ENCODE data around the gene CTIF. TPM values are rescaled to one million over a fixed set of nuclear protein-coding genes. Genes with fewer than 3 reads are reported as not detected.
"Not testable (repeated sequence)": the region's sequence is repeated elsewhere in the genome, so short reads cannot be mapped to it uniquely, and the experiment has no call there.

Gene CTIF
- total RNA-seq, 2 experiments from 2014 or later = 5.7 to 5.9 TPM

GRCh38 chr18:48705531-48705930 lies 166.7 kb downstream of the CTIF start:
- Mint-ChIP-seq H3K27ac (no peak overlapping the region), H3K4me3 (no peak overlapping the region), H3K4me1 (peaks cover 44% of the 10 kb centered on the region), H3K9me3 (ENCODE audit: low read depth) (no peaks in the 10 kb centered on the region), H3K27me3 (no peaks in the 10 kb centered on the region), H3K36me3 (no peaks in the 10 kb centered on the region)
- ATAC-seq = no peak
- CTCF ChIA-PET = no interaction called here
- DNase-seq = no peak

DNA sequence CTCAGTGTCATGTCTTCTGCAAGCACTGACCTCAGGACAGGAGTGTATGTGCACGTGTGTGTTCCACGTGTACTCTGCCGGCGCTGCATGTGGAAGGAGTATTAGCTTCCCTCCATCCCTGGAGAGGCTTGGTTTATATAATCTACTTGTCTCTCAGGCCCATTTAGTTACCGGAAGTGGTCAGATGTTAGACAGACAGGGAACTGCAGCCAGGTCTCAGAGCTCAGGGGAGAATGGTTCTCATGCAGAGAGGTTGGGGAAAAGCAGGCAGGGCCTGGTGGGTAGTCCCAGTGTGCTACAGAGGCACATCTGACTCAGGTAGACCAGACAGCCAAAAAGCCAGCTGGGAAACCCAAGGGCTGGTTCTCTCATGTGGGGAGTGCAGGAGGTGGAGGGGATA lies 167.9 kb downstream of the CTIF start:
- H3K27me3 Mint-ChIP-seq = no peaks in the 10 kb centered on the region
- CTCF ChIA-PET = interaction anchor here (0.7 to 1.0 kb wide), 2 partner anchors 8 to 11 kb away, joined by 3 to 4 read pairs; no protein-coding TSS in a partner anchor
- no peak overlapping the region for H3K4me3 Mint-ChIP-seq
- no peaks in the 10 kb centered on the region for H3K9me3 Mint-ChIP-seq (ENCODE audit: low read depth)
- peaks cover 32% of the 10 kb centered on the region for H3K4me1 Mint-ChIP-seq
- no peaks in the 10 kb centered on the region for H3K36me3 Mint-ChIP-seq
- no peak for DNase-seq
- ATAC-seq = no peak
- H3K27ac Mint-ChIP-seq = no peak overlapping the region

- Mint-ChIP-seq H3K36me3 (no peaks in the 10 kb centered on the region), H3K4me1 (peaks cover 23% of the 10 kb centered on the region), H3K9me3 (ENCODE audit: low read depth) (no peaks in the 10 kb centered on the region), H3K27me3 (no peaks in the 10 kb centered on the region), H3K27ac (no peak overlapping the region), H3K4me3 (no peak overlapping the region)
- CTCF ChIA-PET = interaction anchor here (1.0 kb wide), 1 partner anchor 334 kb away, joined by 4 read pairs; no protein-coding TSS in a partner anchor
- no peak for ATAC-seq
- no peak for DNase-seq
Measured at GRCh38 chr18:48707636-48708296, 168.9 kb downstream of the CTIF start.

DNA sequence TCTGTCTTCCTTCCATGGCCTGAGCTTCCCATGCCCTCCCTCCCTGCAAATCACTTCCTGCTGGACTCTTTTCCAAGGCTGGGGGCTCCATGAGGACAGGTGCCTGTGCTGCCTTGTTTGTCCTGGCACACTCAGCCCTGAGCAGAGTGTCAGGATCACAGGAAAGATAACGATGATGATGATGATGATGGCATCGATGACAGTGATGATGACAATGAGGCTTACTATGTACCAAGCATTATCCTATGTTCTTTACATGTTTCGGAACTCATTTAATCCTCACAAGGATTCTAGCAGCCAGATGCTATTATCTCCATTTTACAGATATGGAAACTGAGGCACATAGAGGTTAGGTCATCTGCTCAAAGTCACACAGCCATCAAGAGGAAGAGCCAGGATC lies 170.0 kb downstream of the CTIF start:
- no peak overlapping the region for H3K4me3 Mint-ChIP-seq
- DNase-seq (no peak), ATAC-seq (no peak)
- H3K27ac Mint-ChIP-seq = no peak overlapping the region
- peaks cover 13% of the 10 kb centered on the region for H3K4me1 Mint-ChIP-seq
- no peaks in the 10 kb centered on the region for H3K9me3 Mint-ChIP-seq (ENCODE audit: low read depth)
- CTCF ChIA-PET = no interaction called here
- no peaks in the 10 kb centered on the region for H3K27me3 Mint-ChIP-seq
- no peaks in the 10 kb centered on the region for H3K36me3 Mint-ChIP-seq

DNA sequence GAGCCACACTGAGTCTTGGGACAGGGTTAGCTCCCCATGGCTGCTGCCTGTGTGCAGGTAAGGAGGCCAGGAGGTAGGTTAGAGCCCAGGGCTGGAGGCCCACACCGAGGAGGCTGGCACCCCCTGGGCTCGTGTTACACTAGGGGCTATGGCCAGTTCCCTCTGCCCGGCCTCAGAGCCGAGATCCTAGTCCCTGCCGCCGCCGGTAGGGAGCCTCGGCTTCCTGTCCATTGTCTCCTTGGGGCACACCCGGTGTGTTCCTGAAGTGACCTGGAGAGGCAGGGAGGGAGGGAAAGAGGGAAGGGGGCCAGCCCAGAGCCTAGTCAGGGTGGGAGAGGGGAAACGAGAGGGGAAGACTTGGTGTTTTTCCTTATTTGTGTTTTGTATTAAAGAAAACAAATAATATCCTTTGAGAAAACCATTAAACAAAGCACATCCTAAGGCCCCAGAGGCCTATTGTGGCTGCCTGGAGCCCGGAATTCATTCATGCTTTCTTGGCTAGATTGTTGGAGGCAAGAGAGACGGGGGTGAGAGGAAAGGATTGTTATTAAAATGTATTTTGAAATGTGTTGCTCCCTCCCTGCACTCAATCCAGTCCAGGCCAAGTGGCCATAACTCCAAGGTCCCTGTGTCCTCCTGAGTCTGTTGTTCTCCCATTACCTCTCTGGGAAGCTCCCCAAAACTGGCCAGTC lies 170.7 kb downstream of the CTIF start:
- no peaks in the 10 kb centered on the region for H3K9me3 Mint-ChIP-seq (ENCODE audit: low read depth)
- no peak overlapping the region for H3K4me3 Mint-ChIP-seq
- no peak overlapping the region for H3K27ac Mint-ChIP-seq
- no peak for DNase-seq
- ATAC-seq = no peak
- no peaks in the 10 kb centered on the region for H3K36me3 Mint-ChIP-seq
- CTCF ChIA-PET = no interaction called here
- H3K4me1 Mint-ChIP-seq = peaks cover 9% of the 10 kb centered on the region
- no peaks in the 10 kb centered on the region for H3K27me3 Mint-ChIP-seq

DNA sequence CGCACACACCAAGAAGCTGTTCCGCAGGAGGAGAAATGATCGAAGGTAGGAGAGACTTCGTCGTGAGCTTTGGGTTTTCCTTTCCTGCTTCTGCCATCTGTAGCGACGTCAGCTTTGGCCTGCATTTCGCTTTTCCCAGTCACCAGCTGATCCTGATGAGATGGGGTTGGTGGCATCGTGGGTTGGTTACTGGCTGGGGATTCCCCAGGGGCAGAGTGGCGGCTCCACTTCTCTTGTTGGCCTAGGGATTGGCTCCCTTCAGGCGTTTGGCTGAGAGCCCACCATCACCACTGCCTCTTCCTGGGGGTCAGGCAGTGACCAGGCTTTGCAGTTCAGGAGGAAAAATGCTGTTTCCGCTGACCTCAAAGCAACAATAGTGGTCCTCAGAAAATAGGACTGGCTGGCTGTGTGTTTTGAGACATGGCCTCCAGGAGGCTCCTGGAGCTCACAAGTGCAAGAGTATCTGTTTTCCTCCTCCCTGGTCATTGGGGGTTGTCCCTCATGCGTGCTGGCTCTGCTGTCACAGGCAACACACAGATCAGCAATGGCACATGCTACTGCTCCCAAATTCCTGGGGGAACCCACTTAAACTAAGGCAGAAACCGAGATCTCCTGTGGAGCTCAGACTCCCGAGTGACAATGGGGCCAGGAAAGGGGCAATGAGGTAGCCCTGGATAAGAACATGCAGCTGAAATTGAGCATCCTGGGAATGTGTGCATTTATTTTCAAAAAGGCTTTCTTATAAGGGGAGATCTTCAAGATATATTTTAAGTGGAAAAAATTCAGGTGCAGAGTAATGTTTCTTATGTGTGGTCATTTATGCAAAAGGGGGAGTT lies 173.0 kb downstream of the CTIF start:
- peak; percentile 63 for ATAC-seq
- no peaks in the 10 kb centered on the region for H3K27me3 Mint-ChIP-seq
- H3K4me1 Mint-ChIP-seq = peaks cover 7% of the 10 kb centered on the region
- H3K36me3 Mint-ChIP-seq = no peaks in the 10 kb centered on the region
- no peak overlapping the region for H3K27ac Mint-ChIP-seq
- no peaks in the 10 kb centered on the region for H3K9me3 Mint-ChIP-seq (ENCODE audit: low read depth)
- CTCF ChIA-PET = interaction anchor here (0.7 to 1.2 kb wide), 3 partner anchors 9 to 687 kb away, joined by 3 to 5 read pairs (median 3); no protein-coding TSS in a partner anchor
- no peak overlapping the region for H3K4me3 Mint-ChIP-seq
- no peak for DNase-seq

DNA sequence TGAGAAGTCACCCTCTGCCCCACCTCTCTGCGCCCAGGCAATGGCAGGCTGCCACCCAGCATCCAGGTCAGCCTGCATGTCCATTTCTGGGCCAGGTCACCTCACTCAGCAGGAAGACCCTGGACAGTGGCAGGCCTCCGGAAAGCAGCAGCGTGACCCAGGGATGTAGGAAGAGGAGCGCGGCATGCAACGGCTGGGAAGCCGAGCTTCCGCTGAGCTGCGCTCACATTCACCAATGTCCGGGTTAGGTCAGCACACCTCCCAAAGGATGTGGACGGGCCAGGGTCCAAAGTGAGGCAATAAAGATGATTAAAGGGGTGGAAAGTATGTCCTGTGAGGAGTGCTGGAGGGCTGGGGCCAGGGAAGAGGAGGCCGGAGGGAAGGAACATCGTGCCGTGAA lies 174.5 kb downstream of the CTIF start:
- no peak for DNase-seq
- Mint-ChIP-seq H3K4me3 (no peak overlapping the region), H3K27ac (no peak overlapping the region), H3K4me1 (peaks cover 3% of the 10 kb centered on the region), H3K9me3 (ENCODE audit: low read depth) (no peaks in the 10 kb centered on the region), H3K36me3 (no peaks in the 10 kb centered on the region), H3K27me3 (no peaks in the 10 kb centered on the region)
- CTCF ChIA-PET = no interaction called here
- ATAC-seq = no peak

DNA sequence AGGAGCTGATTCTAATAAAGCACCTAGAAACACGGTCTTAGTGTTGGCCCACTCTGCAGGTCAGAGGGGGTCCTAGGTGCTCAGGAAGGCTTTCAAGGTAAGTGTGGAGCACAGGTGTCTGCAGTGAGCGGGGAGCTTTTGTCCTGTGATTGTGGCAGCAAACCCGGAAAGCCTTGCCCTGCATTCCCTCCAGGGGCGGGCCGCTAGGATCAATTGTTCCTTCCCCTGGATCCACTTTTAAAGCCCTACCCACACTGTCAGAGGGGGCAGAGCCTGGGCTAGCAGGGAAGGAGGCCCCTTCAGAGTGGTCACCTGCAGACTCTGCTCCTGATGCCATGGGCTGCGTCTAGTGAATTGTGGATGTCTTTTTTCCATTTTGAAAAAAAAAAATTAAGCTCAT lies 176.0 kb downstream of the CTIF start:
- Mint-ChIP-seq H3K27ac (no peak overlapping the region), H3K36me3 (no peaks in the 10 kb centered on the region), H3K4me1 (peaks cover 3% of the 10 kb centered on the region), H3K9me3 (ENCODE audit: low read depth) (no peaks in the 10 kb centered on the region), H3K4me3 (no peak overlapping the region), H3K27me3 (no peaks in the 10 kb centered on the region)
- no peak for DNase-seq
- ATAC-seq = no peak
- CTCF ChIA-PET = interaction anchor here (0.8 to 1.6 kb wide), 3 partner anchors 8 to 700 kb away, joined by 3 to 5 read pairs (median 3); no protein-coding TSS in a partner anchor

GRCh38 chr18:48715711-48716361 lies 177.0 kb downstream of the CTIF start:
- Mint-ChIP-seq H3K27me3 (no peaks in the 10 kb centered on the region), H3K4me1 (peaks cover 3% of the 10 kb centered on the region), H3K9me3 (ENCODE audit: low read depth) (no peaks in the 10 kb centered on the region), H3K27ac (no peak overlapping the region), H3K4me3 (no peak overlapping the region), H3K36me3 (no peaks in the 10 kb centered on the region)
- ATAC-seq = no peak
- CTCF ChIA-PET = interaction anchor here (1.0 to 1.6 kb wide), 2 partner anchors 9 to 13 kb away, joined by 3 to 5 read pairs; no protein-coding TSS in a partner anchor
- DNase-seq = no peak

DNA sequence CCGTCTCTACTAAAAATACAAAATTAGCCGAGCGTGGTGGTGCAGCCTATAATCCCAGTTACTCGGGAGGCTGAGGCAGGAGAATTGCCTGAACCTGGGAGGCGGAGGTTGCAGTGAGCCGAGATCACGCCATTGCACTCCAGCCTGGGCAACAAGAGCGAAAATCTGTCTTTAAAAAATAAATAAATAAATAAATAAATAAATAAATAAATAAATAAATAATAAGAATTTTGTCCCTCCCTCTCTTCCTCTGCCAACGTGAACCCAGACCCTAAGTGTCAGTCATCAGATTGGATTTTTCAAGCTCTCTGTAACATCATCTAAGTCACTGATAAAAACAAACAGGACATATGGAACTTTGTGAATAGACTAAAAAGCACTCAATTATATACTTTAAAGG lies 178.4 kb downstream of the CTIF start:
- CTCF ChIA-PET = interaction anchor here (1.0 kb wide), 1 partner anchor 42 kb away, joined by 3 read pairs; no protein-coding TSS in a partner anchor
- H3K27me3 Mint-ChIP-seq; DNase-seq; H3K27ac Mint-ChIP-seq; H3K36me3 Mint-ChIP-seq; H3K4me1 Mint-ChIP-seq; ATAC-seq; H3K4me3 Mint-ChIP-seq; H3K9me3 Mint-ChIP-seq (ENCODE audit: low read depth): not testable (repeated sequence)

GRCh38 chr18:48718251-48718959 lies 179.6 kb downstream of the CTIF start:
- ATAC-seq (no peak), DNase-seq (no peak)
- H3K9me3 Mint-ChIP-seq (ENCODE audit: low read depth) = no peaks in the 10 kb centered on the region
- CTCF ChIA-PET = interaction anchor here (0.6 to 1.2 kb wide), 3 partner anchors 9 to 165 kb away, joined by 3 to 5 read pairs (median 4); no protein-coding TSS in a partner anchor
- no peak overlapping the region for H3K27ac Mint-ChIP-seq
- H3K27me3 Mint-ChIP-seq = no peaks in the 10 kb centered on the region
- H3K4me1 Mint-ChIP-seq = peaks cover 3% of the 10 kb centered on the region
- no peak overlapping the region for H3K4me3 Mint-ChIP-seq
- no peaks in the 10 kb centered on the region for H3K36me3 Mint-ChIP-seq

DNA sequence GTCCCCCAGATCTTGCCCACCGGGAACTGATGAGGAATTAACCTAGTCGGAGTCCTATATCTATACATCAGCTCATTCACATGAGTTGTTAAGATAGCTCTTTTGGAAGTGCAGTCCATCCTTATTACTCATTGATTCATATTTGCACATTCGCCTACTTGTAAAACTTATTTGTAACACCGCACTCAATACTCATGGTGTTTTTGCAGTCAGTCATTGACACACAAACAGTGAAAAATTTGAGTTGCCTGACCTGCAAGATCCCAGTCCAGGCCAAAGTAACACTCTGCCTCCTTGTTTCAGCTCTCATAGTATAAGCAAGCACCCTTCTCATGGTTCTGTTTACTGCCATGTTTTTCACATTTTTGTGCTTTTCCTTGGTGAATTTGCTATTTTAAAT lies 180.6 kb downstream of the CTIF start:
- CTCF ChIA-PET = interaction anchor here (1.2 kb wide), 1 partner anchor 8 kb away, joined by 5 read pairs; no protein-coding TSS in a partner anchor
- no peak for DNase-seq
- ATAC-seq = no peak
- H3K4me1 Mint-ChIP-seq = peaks cover 3% of the 10 kb centered on the region
- no peaks in the 10 kb centered on the region for H3K9me3 Mint-ChIP-seq (ENCODE audit: low read depth)
- no peak overlapping the region for H3K4me3 Mint-ChIP-seq
- no peaks in the 10 kb centered on the region for H3K27me3 Mint-ChIP-seq
- no peak overlapping the region for H3K27ac Mint-ChIP-seq
- H3K36me3 Mint-ChIP-seq = no peaks in the 10 kb centered on the region
